Calu3 (cell line): ENCODE results near the gene PER2. TPM values are rescaled to one million over a fixed set of nuclear protein-coding genes. Genes with fewer than 3 reads are reported as not detected.

ENCODE experiments used
- BruUV-seq: library from RNA; stranded (reverse); fragments of 400-500 nt; replicated peaks from 2 replicates; lab custom pipeline; 2021; lab: Mats Ljungman, UMichigan
- CTCF ChIA-PET: fragments of 300-600 bp; sonication (Branson Sonifier 250); formaldehyde crosslinking; loops from one replicate; lab custom pipeline; 2022; ENCODE audit warnings: antibody characterized with exemption; lab: Charles Lee
- DNase-seq: peaks from one replicate; pipeline ENCODE4 v3.0.0; 2022
- H3K27ac Mint-ChIP-seq: one replicate; pipeline ENCODE4 v1.8.0; 2022; ENCODE audit warnings: mixed read lengths; ENCODE audit not compliant: unreplicated experiment
- H3K27me3 Mint-ChIP-seq: one replicate; pipeline ENCODE4 v1.8.0; 2022; ENCODE audit warnings: mixed read lengths; ENCODE audit not compliant: unreplicated experiment
- H3K36me3 Mint-ChIP-seq: one replicate; pipeline ENCODE4 v1.8.0; 2022; ENCODE audit warnings: mild to moderate bottlenecking, moderate library complexity, mixed read lengths; ENCODE audit not compliant: insufficient read depth, unreplicated experiment
- H3K4me1 Mint-ChIP-seq: one replicate; pipeline ENCODE4 v1.8.0; 2022; ENCODE audit warnings: mild to moderate bottlenecking, low read depth, mixed read lengths; ENCODE audit not compliant: unreplicated experiment
- H3K4me3 Mint-ChIP-seq: one replicate; pipeline ENCODE4 v1.8.0; 2022; ENCODE audit warnings: mild to moderate bottlenecking, low read depth, moderate library complexity, mixed read lengths; ENCODE audit not compliant: unreplicated experiment
- H3K9me3 Mint-ChIP-seq: one replicate; pipeline ENCODE4 v1.8.0; 2022; ENCODE audit warnings: low read depth, mixed read lengths; ENCODE audit not compliant: unreplicated experiment
- intact Hi-C: fragments of 100-400 bp; cut with micrococcal nuclease; formaldehyde crosslinking; loops from one replicate; pipeline ENCODE4 v1.10.0; 2022; ENCODE audit not compliant: unreplicated experiment
- total RNA-seq: library from RNA; stranded (reverse); gene quantifications from 2 replicates; pipeline ENCODE4 v1.2.3, GENCODE V29; 2022
- TF ChIP-seq, protein P1 (sequence below): fragments of 200-600 bp; IDR thresholded peaks from one replicate; pipeline ENCODE4 v1.8.0; 2022; ENCODE audit warnings: antibody characterized with exemption; ENCODE audit not compliant: unreplicated experiment

The PER2 gene
- total RNA-seq, 1 experiment from 2014 or later = 14.0 TPM

DNA sequence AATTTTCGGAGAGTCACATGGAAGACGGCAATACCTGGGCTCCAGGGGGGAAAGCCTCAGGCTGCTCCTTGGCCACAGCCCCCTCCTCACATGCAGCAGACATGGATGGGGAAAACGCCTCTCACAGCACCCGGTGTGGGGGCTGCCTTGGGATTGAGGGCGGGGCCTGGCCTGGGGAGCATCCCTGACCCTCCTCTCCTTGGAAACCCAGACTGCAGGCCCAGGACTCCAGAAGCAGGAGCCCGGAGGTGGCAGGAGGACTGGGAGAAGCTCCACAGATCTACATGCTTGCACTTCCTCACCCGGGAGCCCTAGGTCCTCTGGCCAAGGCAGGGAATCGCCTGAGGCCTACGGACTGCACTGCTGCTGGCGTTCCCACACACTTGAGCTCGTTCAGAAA is 36.4 kb downstream of the PER2 start:
- H3K4me1 Mint-ChIP-seq = no peaks in the 10 kb centered on the region
- TF ChIP-seq, protein P1, sequence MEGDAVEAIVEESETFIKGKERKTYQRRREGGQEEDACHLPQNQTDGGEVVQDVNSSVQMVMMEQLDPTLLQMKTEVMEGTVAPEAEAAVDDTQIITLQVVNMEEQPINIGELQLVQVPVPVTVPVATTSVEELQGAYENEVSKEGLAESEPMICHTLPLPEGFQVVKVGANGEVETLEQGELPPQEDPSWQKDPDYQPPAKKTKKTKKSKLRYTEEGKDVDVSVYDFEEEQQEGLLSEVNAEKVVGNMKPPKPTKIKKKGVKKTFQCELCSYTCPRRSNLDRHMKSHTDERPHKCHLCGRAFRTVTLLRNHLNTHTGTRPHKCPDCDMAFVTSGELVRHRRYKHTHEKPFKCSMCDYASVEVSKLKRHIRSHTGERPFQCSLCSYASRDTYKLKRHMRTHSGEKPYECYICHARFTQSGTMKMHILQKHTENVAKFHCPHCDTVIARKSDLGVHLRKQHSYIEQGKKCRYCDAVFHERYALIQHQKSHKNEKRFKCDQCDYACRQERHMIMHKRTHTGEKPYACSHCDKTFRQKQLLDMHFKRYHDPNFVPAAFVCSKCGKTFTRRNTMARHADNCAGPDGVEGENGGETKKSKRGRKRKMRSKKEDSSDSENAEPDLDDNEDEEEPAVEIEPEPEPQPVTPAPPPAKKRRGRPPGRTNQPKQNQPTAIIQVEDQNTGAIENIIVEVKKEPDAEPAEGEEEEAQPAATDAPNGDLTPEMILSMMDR = no peak
- no peaks in the 10 kb centered on the region for H3K9me3 Mint-ChIP-seq
- intact Hi-C loops = no loop called here
- H3K36me3 Mint-ChIP-seq = peaks cover 47% of the 10 kb centered on the region
- H3K27me3 Mint-ChIP-seq = no peaks in the 10 kb centered on the region
- DNase-seq = no peak
- H3K4me3 Mint-ChIP-seq = no peak overlapping the region
- BruUV-seq = no TSS peak
- CTCF ChIA-PET = no interaction called here
- H3K27ac Mint-ChIP-seq = no peak overlapping the region

DNA sequence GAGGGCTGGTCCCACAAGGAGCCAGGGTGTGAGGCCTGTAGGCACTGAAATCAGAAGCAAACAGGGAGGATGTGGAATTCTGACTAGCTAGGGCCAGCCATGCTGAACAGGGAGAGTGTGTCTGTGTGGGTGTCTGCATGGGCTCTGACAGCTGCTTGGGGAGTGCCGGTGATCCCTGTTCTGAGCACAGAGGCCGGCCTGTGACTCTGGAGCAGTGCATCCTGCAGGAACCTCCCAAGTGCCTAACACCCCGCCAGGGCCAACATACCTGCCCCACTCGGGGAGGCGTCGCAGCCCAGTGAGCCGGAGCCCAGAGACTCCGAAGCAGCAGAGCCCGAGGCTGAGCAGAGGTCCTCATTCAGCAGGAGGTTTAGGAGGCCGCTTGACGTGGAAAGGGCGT is 37.1 kb downstream of the PER2 start:
- CTCF ChIA-PET = no interaction called here
- Mint-ChIP-seq H3K4me1 (no peaks in the 10 kb centered on the region), H3K27me3 (no peaks in the 10 kb centered on the region), H3K36me3 (peaks cover 42% of the 10 kb centered on the region), H3K9me3 (no peaks in the 10 kb centered on the region), H3K27ac (no peak overlapping the region), H3K4me3 (no peak overlapping the region)
- TF ChIP-seq, protein P1 = no peak
- intact Hi-C loops = no loop called here
- no TSS peak for BruUV-seq
- no peak for DNase-seq

DNA sequence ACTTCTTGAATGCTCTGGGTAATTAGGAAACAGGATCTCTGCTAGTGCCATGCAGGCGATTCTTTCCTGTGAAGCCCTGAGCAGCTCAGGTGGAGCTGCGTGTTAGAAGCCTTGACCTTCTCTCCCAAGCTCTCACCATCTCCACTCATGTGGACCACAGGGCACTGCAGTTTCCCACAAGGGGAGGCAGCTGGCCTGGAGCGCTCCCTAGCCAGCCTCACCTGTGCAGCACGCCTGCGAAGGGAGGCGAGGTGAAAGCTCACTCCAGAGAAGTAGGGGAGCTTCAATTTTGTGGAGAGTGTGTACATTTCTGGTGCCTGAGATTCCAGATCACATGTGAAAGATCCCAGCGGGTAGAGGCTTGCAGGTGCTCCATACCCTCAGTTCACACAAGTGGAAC is 37.5 kb downstream of the PER2 start:
- Mint-ChIP-seq H3K4me3 (no peak overlapping the region), H3K27me3 (no peaks in the 10 kb centered on the region), H3K4me1 (no peaks in the 10 kb centered on the region), H3K9me3 (no peaks in the 10 kb centered on the region), H3K27ac (no peak overlapping the region), H3K36me3 (peaks cover 44% of the 10 kb centered on the region)
- CTCF ChIA-PET = no interaction called here
- DNase-seq = no peak
- no TSS peak for BruUV-seq
- TF ChIP-seq, protein P1 = no peak
- intact Hi-C loops = no loop called here

DNA sequence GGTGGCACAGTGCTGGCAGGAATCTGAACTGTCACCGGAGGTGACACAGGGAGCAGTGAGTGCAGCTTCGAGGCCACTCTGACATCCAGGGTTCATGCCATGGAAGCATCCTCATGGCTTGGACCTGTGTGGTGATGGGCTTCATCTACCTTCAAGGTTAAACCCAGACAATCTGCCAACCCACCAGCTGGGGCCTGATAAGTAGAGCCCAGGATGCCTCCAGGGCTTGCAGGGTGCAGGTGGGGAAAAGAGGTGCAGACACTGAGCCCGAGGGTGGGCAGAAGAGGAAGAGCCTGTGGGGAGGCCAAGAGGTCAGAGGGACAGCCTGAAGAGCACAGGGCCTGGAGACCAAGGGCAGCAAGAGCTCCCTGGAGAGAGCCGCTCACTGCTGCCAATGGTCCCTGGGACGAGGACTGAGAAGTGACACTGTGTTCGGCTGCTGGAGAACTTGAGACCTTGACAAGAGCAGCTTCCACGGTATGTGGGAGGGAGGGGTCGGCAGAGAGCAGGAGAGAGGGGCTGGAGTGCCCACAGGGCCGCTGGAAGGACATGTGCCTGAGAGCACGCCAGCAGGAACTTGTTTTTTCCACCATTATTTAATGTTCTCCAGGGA is 40.5 kb downstream of the PER2 start:
- Mint-ChIP-seq H3K9me3 (no peaks in the 10 kb centered on the region), H3K27ac (no peak overlapping the region), H3K4me1 (no peaks in the 10 kb centered on the region), H3K27me3 (no peaks in the 10 kb centered on the region), H3K36me3 (peaks cover 32% of the 10 kb centered on the region), H3K4me3 (no peak overlapping the region)
- intact Hi-C loops = no loop called here
- BruUV-seq = no TSS peak
- CTCF ChIA-PET = no interaction called here
- no peak for DNase-seq
- TF ChIP-seq, protein P1 = no peak
